HG02588 (cell line): ENCODE results near the gene KCNH6.
A peak's percentile ranks its signal among the peaks of the same experiment; 100 is the strongest.

Source experiments
- ATAC-seq: cut with Tn5 transposase; IDR thresholded peaks from one replicate; pipeline ENCODE4 v1.9.1; 2021; ENCODE audit warnings: mild to moderate bottlenecking, moderate library complexity; ENCODE audit not compliant: unreplicated experiment

The KCNH6 gene

DNA sequence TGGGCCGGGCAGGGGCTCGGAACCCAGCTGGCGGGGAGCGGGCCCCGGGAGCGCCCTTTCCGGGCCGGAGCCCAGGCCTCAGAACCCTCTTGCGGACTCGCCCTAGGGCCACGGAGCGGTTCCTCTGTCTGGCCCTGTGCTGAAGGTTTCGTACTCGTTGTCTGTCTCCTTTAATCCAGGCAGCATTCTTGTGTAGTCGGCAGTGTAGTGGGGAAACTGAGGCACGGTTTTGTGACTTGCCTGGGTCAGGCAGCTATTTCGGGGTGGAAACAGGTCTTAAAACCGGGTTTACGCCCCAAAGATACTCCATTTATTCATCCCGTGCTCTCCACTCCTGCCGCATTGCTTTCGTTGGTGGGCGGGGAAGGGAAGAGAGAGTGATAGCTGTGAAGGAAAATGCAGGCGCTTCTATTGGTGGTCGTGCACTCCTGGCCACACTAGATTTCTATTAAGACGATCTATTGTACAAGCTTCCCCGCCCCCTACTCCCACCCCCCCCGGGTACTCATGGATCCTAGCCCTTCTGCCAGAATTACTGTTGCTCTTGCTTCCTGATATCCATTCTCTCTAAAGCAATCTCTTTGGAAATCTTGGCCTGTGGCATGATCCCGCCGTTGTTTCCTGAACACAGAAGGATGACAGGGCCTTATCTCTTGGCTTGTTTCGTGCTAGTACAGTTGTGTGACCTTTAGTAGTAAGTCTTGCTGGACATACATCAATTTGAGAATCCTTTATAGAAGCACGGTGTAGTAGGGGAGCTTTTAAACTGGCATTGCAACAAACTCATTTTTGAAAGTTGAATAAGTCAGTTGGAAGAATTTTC, 27.9 kb downstream of the KCNH6 start:
- peak; percentile 3 for ATAC-seq

DNA sequence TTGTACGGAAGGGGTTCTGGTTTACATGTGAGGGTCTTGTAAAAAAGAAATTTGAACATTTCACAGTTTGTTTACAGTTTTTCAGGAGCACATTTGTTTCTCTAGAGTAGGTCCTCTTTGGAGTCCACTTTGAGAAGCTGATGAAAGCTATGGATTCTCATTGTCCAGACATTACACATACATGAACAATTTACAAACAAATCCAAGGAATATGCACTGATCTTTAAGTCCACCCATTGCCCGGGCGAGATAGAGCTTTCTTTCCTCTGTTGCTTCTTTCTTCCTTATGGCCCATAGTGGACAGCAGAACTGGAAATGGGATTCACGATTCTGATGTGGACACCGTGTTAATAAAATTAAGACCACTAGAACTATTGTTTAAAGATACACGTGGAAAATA, 29.1 kb downstream of the KCNH6 start:
- no peak for ATAC-seq

DNA sequence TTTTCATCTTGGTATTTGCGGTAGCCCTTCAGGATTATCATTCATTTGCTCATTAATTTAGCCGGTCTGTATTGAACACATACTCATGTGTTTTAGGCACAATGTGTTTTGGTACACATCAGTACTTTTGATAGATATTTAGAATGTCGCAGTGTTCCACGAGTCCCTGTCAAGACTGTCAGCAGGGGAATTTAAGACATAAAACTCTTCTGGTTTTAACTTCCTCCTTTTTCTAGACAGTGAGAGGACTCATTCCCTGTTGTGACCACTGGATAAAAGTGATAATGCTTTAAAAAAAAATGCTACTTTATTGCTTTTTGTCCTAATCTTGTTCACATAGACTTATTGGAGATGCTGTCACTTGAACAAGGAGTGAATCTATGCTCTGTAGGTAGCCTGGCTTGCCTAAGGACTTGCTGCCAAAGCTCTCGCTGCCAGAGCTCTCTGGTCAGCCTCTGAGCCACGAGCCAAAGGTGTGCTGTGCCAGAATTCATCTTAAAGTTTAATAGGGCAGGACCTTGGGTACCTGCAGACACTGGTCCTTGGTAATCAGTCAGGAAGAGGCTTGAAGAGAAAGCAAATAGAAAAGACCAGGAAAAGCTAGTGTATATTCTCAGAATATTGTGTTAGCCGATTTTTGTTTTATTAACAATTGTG, 32.5 kb downstream of the KCNH6 start:
- no peak for ATAC-seq

DNA sequence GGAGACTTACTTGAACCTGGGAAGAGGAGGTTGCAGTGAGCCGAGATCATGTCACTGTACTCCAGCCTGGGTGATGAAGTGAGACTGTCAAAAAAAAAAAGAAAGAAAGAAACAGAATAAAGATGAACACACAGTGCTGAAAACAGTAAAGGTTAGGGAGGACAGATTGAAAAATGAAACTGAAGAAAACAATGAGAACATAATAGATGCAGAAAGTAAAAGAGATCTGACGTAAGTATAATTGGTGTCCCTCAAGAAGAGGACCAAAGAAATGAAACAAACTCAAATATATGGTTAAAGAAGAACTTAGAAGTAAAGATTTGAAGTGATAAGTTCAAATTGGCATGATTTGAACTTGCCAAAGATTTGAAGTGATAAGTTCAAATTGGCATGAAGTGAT, 34.3 kb downstream of the KCNH6 start:
- ATAC-seq: no peak

DNA sequence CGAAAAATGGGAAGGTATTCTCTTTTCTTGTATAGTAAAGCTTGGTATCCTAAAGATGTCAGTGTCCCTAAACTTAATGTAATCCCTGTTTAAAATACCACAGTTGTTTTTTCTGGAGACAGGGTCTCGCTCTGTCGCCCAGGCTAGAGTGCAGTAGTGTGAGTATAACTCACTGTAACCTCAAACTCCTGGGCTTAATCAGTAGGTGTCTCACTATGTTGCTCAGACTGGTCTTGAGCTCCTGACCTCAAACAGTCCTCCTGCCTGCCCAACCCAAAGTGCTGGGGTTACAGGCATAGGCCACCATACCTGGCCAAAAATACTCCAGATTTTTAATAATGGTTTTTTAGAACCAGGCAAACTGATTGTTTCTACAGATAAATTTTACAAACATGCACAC, 35.3 kb downstream of the KCNH6 start:
- ATAC-seq: no peak

DNA sequence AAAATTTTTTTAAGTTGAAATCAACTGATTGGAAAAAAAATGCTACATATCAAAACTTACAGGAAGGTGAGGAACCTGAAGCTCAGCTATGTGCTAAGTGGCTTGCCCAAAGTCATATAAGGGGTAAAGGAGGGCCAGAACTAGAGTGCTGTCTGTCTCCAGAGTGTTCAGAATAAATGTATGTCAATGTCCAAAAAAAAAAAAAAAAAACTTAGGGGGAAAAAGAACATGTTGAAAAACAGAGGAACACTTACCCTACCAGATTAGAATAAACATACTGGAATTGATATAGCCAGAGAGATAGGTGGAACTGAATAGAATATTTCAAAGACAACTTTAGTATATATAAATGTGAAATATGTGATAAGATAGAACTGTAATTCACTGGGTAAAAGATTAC, 38.7 kb downstream of the KCNH6 start:
- ATAC-seq: no peak

DNA sequence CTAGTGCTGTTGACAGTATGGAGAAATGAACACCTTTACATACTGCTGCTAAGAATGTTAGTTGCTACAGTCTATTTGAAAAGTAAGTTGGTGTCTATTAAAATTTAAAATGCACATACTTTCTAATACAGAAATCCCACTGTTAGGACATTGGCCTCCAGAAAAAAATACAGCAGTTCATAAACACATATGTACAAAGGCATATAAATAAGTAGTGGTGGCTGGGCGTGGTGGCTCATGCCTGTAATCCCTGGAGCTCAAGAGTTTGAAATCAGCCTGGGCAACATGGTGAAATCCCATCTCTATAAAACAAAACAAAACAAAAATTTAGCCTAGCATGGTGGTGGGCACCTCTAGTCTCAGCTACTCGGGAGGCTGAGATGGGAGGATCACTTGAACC, 40.2 kb downstream of the KCNH6 start:
- no peak for ATAC-seq

DNA sequence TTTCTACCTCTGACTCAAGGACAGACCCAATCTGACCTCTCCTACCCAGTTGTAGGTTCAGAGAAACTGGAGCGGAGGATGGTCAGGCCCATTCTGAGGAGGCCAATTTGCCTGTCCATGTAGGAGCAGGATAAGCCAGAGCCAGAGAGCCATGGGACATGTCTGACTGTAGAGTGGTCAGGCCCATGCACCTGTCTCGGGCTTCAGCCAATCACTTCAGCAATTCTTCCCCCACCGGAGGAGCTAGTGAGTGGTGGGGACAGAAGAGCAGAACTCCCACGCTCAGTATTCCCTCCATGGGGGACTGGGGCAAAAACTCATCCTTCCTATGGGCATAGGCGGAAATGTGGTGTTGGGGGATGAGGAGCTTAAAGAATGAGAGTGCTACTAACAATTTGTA, 41.4 kb downstream of the KCNH6 start:
- ATAC-seq: no peak

DNA sequence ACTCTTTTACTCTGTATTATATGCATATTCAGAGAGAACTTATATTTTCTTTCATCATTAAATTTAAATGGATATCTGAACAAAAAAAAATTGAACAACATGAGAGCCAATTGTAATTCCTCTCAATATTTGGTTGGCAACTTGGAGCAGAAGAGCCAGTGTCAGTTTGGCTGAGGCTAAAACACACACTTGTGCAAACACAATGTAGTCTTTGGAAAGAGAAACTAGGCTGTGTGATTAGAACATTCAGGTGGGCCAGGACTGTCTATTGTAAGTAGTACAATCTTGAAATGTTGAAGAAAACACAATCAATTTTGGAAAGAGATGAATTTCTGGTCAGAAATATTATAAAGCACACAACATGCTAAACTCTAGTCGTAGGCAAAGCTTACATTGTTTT, 44.1 kb downstream of the KCNH6 start:
- ATAC-seq: no peak

DNA sequence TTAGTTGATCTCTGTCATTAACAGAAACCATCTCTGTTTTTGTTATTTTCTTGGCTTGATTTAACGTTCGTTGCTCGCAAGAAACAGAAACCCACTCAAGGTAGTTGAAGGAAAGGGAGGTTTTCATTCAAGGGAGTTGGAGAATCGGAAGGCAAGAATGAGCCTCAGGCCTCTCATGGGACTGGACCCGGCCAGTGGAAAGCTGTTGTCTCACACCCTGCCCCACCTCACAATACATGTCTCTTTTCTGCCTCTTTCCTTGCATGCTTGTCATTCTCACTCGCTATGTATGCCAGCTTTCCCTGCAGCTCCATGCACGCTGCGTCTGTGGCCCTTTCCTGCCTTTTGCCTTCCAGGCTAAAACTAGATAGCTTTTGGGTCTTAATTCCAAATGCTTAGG, 45.4 kb downstream of the KCNH6 start:
- ATAC-seq: no peak

DNA sequence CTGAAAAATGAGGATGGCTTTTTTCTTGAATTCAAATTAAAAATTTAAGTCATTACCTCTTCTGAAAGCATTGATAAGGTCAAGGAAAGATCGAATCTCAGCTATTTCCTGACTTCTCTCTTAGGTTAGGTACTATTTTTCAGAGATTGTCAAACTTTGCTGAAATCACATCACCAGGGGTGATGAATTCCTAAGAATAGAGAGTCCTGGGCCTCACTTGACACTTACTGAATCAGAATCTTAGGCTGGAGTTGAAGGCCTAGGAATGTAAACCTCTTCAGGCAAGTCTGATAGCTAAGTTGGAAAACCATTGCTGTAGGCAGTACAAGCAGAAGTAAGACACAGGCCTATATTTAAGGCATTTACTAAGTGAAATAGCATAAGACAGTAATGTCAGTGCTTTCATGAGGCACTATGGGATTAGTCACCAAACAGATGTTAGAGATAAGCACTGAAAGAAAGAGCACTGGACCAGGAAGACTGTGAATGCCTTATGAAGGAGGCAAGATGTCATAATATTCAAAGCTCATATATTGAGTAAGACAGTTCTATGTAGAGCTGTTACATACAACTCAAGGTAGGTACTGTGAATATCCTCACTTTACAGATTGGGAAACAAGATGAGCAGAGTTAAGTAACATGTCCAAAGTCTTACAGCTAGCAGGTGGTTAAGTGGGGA, 48.6 kb downstream of the KCNH6 start:
- no peak for ATAC-seq

DNA sequence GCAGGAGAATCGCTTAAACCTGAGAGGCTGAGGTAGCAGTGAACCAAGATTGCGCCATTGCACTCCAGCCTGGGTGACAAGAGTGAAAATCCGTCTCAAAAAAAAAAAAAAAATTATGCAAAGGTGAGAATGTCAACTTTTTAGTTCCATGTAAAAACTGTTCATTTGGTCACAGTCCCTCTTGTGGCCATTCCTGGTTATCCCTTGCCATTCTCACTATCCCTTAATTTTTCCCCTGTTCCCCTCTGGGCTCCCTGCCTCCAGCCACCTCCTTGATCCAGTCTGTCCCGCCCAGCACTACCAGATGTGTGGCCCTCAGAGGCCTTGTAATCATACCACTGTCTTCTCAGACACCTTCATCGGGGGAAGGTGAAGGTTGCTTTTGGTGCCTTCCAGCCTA, 50.5 kb downstream of the KCNH6 start:
- no peak for ATAC-seq

DNA sequence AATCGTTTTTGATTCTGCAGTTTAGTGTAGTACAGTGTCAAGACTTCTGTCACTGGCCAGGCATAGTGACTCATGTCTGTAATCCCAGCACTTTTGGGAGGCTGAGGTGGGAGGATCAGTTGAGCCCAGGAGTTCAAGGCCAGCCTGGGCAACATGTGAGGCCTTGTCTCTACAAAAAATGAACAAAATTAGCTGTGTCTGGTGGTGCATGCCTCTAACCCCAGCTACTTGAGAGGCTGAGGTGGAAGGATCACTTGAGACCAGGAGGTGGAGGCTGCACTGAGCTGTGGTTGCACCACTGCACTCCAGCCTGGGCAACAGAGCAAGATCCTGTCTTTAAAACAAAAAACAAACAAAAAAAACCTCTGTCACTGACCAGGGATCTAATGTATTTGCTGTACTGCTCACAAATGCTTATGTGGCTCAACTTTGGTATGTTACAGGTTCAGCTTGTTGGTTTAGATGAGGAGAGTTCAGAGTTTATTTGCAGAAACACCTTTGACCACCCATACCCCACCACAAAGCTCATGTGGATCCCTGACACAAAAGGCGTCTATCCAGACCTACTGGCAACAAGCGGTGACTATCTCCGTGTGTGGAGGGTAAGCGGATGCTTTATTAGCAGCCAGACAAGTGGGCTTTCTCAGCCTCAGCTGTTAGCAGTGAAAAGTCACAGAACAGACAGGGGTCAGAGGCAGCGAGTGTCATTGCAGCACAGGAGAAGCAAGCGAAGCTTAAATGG, 55.0 kb downstream of the KCNH6 start:
- no peak for ATAC-seq

DNA sequence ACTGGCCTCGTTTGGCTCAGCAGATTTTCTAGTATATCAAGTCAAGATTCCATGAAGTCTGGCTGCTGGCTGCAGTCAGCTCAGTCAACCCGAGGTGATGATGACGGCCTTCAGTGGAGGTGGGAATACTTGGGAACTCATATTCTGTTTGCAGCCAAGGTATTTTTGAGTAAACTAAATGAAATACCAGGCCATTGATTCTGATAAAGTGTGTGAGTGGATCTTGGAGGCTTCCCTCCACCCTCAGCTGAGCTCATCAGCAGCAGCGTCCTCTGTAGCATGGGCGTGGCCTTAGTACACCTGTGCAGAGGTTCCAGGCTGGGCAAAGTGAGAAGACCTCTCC, 55.6 kb downstream of the KCNH6 start:
- ATAC-seq: no peak

DNA sequence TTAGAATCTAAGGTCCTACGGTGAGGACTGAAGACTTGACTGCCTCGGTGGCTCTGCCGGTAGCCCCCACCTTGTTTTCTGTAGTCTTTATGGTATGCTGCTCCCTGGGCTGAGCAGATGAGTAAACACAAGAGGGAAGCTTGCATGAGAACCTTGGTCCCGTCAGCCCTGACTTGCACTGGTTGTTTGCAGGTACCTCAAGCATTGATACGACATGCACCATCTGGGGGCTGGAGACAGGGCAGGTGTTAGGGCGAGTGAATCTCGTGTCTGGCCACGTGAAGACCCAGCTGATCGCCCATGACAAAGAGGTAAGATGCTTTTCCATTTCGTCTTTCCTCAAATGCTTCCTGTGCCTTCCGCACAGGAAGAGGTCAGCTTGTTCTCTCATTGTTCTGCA, 56.5 kb downstream of the KCNH6 start:
- ATAC-seq: no peak

DNA sequence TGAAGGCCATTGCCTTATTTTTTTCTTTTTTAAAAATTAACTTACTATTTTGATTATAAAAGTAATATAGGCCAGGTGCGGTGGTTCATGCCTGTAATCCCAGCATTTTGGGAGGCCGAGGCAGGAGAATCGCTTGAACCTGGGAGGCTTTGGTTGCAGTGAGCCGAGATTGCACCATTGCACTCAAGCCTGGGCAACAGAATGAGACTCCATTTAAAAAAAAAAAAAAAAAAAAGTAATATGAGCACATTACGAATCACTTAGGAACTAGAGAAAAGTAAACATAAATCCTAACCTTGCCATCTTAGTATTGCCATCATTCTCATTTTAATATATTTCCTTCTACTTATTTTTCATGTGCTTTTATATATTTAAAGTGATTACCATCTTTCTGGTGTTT, 64.6 kb downstream of the KCNH6 start:
- no peak for ATAC-seq

DNA sequence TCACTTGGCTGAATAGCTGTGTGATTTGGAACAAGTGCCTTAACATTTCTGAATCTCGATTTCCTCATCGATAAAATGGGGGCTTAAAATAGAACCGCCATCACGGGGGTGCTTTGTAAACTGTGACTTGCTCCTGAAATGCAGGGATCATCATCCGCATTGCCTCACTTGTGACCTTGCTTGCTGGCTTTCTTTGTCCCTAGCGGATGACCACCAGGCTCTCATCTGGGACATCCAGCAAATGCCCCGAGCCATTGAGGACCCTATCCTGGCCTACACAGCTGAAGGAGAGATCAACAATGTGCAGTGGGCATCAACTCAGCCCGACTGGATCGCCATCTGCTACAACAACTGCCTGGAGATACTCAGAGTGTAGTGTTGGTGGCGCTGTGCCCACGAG, 65.6 kb downstream of the KCNH6 start:
- ATAC-seq: no peak

DNA sequence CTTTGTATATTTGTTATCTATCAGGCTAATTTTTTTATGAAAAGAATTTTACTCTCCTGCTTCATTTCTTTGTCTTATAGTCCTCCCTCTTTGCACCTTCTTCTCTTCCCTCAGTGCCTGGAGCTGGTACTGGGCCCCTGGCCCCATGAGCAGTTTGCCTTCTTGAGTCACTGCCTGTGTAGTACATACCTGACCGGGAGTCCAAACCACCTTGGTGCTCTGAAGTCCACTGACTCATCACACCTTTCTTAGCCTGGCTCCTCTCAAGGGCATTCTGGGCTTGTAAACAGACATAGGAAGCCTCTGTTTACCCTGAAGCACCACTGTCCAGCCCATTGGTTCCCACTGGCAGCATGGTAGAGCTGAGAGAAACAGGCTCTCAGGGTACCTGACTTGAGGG, 66.5 kb downstream of the KCNH6 start:
- ATAC-seq: no peak

DNA sequence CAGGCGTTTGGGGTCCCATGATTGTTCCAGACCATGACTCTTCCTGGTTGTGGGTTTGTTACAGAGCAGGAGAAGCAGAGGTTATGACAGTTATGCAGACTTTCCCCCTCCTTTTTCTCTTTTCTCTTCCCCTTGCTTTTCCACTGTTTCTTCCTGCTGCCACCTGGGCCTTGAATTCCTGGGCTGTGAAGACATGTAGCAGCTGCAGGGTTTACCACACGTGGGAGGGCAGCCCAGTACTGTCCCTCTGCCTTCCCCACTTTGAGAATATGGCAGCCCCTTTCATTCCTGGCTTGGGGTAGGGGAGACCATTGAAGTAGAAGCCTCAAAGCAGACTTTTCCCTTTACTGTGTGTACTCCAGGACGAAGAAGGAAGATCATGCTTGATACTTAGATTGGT, 69.6 kb downstream of the KCNH6 start:
- no peak for ATAC-seq

DNA sequence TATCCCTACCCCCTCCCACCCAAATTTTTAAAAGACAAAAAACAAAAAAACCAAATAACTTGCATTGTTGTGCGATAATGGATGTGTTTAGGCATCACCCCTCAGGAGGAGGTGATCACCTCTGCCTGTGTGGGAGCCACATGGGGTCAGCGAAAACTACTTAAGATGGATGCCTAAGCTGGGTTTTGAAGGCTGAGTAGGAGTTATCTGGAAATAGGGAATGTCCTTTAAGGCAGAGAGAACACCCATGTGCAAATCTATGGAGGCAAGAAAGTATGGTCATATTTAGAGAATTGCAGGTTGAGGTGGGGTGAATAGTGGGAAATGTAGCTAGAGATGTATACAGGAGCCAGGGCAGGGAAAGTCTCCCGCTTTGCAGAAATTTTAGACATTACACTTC, 72.0 kb downstream of the KCNH6 start:
- ATAC-seq: no peak
